ENCODE results near the gene OR10H5. TPM values are rescaled to one million over a fixed set of nuclear protein-coding genes. Genes with fewer than 3 reads are reported as not detected.

OR10H5 gene, protein sequence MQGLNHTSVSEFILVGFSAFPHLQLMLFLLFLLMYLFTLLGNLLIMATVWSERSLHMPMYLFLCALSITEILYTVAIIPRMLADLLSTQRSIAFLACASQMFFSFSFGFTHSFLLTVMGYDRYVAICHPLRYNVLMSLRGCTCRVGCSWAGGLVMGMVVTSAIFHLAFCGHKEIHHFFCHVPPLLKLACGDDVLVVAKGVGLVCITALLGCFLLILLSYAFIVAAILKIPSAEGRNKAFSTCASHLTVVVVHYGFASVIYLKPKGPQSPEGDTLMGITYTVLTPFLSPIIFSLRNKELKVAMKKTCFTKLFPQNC
- polyA plus RNA-seq (2011; rRNA removed) (not detected in 2 replicates), polyA minus RNA-seq (2011; rRNA and poly(A)+ RNA removed) (not detected in 2 replicates)

DNA sequence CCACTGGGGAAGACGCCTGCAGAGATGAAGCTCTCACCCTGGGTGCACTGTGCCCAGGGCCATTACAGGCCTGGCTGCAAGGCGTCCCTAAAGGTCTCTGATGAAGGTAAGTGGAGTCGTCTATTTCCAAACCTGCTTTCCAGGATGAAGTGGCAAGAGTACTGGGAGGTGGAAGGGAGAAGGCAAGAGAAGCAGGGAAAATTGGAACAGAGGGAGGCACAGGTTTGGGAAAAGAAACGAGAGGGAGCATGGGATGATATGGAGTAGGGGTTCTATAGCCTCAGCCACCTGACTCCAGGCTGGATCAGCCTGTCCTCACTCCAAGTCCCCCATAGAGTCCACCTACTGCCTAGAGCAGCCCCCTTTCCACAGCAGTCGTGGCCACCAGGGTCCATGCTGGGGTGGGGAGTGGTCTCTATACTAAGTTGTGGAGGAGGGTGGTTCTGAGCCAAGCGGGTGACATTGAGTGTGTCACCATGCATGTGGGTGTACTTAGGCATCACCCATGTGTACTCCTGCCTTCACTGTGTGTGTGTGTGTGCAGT, at the start of gene OR10H5:
TSS of gene OR10H5 (plus strand) at position 51 of the 545 bp plus-strand sequence. CDS start 6,388 bp downstream, outside the sequence.
- Histone ChIP-seq H3K4me3 (ENCODE audit: low read depth, low read length) (no peak within 1 kb of the TSS), H3K27me3 (ENCODE audit: control insufficient read depth, insufficient read depth, low read length) (no peaks in the 10 kb centered on the region), H3K36me3 (ENCODE audit: control insufficient read depth, insufficient read depth, low read length) (no peaks in the 10 kb centered on the region)
- POLR2A ChIA-PET: no interaction called here
- DNase-seq (ENCODE audit: low read depth): no peak
- CTCF ChIA-PET: no interaction called here
- TF ChIP-seq CTCF (IDR thresholded peaks at IDR 0.05; ENCODE audit: insufficient read depth, low read depth, low read length): no peak

- DNase-seq (ENCODE audit: low read depth): no peak
- Histone ChIP-seq H3K27me3 (ENCODE audit: control insufficient read depth, insufficient read depth, low read length) (no peaks in the 10 kb centered on the region), H3K4me3 (ENCODE audit: low read depth, low read length) (no peak within 1 kb of the TSS), H3K36me3 (ENCODE audit: control insufficient read depth, insufficient read depth, low read length) (no peaks in the 10 kb centered on the region)
- CTCF ChIA-PET: no interaction called here
- POLR2A ChIA-PET: no interaction called here
- TF ChIP-seq CTCF (IDR thresholded peaks at IDR 0.05; ENCODE audit: insufficient read depth, low read depth, low read length): no peak
Observed at GRCh38 chr19:15737722-15738121, 49.7 kb upstream of the OR10H5 start, which contains the start of gene OR10H3. TSS of gene OR10H3 (plus strand) at chr19:15737985. CDS start at chr19:15741393, 3,408 bp downstream.

GRCh38 chr19:15740785-15741184, 46.7 kb upstream of the OR10H5 start:
- TF ChIP-seq CTCF (IDR thresholded peaks at IDR 0.05; ENCODE audit: insufficient read depth, low read depth, low read length): no peak
- ChIA-PET POLR2A (no interaction called here), CTCF (no interaction called here)
- Histone ChIP-seq H3K4me3 (ENCODE audit: low read depth, low read length) (no peak overlapping the region), H3K27me3 (ENCODE audit: control insufficient read depth, insufficient read depth, low read length) (no peaks in the 10 kb centered on the region), H3K36me3 (ENCODE audit: control insufficient read depth, insufficient read depth, low read length) (no peaks in the 10 kb centered on the region)
- DNase-seq (ENCODE audit: low read depth): no peak

- no peak for TF ChIP-seq CTCF (IDR thresholded peaks at IDR 0.05; ENCODE audit: insufficient read depth, low read depth, low read length)
- CTCF ChIA-PET: no interaction called here
- DNase-seq (ENCODE audit: low read depth): no peak
- Histone ChIP-seq H3K27me3 (ENCODE audit: control insufficient read depth, insufficient read depth, low read length) (no peaks in the 10 kb centered on the region), H3K4me3 (ENCODE audit: low read depth, low read length) (no peak overlapping the region), H3K36me3 (ENCODE audit: control insufficient read depth, insufficient read depth, low read length) (no peaks in the 10 kb centered on the region)
- POLR2A ChIA-PET: no interaction called here
Observed at GRCh38 chr19:15748239-15748638, 39.2 kb upstream of the OR10H5 start.

- ChIA-PET POLR2A (no interaction called here), CTCF (no interaction called here)
- no peak overlapping the region for H3K4me3 ChIP-seq (ENCODE audit: low read depth, low read length)
- DNase-seq (ENCODE audit: low read depth): no peak
- H3K36me3 ChIP-seq (ENCODE audit: control insufficient read depth, insufficient read depth, low read length): no peaks in the 10 kb centered on the region
- TF ChIP-seq CTCF (IDR thresholded peaks at IDR 0.05; ENCODE audit: insufficient read depth, low read depth, low read length): no peak
- no peaks in the 10 kb centered on the region for H3K27me3 ChIP-seq (ENCODE audit: control insufficient read depth, insufficient read depth, low read length)
Observed at GRCh38 chr19:15758379-15758778, 29.1 kb upstream of the OR10H5 start.

Data from BJ (cell line).